HG02610 (cell line): Measurements from ENCODE around the gene UBE2L5.
"Not testable (repeated sequence)": the region's sequence is repeated elsewhere in the genome, so short reads cannot be mapped to it uniquely, and the experiment has no call there.

Experiments
- ATAC-seq: cut with Tn5 transposase; IDR thresholded peaks from one replicate; pipeline ENCODE4 v1.9.1; 2021; ENCODE audit warnings: mild to moderate bottlenecking, moderate library complexity; ENCODE audit not compliant: unreplicated experiment

The UBE2L5 gene

DNA sequence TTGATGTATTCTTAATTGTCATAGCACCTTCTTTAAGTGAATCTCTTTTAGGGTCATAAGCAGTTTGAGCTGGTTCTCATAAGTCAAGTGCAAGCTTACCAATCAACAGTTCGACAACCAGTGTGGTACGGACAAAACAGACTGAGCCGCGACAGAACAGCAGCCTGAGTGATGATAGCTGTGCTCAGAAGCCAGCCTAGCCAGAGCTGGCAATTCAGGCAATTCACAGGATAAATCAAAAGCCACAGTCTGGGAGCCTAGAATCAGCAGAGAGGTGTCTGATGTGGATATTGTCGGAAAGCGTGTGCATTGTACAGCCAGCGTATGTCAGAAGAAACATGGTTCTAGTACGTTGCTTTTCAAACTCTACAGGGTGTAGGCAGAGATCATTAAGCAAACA, 14.9 kb downstream of the UBE2L5 start:
- no peak for ATAC-seq

DNA sequence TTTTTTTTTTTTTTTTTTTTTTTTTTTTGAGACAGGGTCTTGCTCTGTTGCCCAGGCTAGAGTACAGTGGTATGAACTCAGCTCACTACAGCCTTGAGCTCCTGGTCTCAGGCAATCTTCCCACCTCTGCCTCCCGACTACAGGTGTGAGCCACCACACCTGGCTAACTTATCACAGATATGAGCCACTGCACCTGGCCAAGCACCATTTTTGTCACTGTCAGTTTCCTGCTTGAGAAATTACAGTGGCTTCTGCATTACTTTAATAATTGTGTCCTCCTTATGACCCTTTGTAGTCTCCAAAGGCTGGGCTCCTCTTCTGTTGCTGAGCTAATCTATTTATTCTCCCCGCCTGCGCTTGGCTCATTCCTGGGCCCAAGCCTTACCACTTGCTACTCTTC, 16.0 kb downstream of the UBE2L5 start:
- ATAC-seq = no peak

DNA sequence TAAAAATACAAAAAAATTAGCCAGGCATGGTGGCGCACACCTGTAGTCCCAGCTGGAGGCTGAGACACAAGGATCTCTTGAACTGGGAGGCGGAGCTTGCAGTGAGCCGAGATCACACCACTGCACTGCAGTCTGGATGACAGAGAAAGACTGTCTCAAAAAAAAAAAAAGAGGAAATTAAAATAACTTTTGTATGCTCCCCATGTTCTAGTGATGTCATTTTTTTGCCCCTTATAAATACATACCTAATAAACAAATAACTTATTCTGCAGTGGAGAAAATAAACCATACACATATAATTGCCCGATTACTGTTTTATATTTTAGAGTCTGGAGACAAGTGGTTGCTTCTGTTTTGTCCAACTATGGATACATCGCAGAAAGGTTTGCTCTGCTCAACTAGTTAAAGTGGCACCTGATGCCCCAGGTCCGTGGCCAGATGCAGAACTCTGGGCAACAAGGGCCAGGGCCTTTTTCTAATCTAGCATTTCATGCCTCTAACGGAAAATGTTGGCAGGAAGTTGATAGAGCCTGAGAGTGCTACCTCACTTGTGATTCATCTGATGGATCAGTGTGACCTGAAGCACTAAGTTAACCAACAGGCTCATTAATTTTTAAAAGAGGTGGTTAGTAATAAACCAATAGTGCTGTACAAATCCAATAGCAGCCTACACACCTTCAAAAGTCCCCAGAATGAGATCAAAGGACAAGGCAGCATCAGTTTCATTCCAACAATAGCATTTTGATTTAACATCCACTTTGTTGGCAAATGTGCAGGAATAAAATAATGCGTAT, 18.8 kb downstream of the UBE2L5 start:
- no peak for ATAC-seq

DNA sequence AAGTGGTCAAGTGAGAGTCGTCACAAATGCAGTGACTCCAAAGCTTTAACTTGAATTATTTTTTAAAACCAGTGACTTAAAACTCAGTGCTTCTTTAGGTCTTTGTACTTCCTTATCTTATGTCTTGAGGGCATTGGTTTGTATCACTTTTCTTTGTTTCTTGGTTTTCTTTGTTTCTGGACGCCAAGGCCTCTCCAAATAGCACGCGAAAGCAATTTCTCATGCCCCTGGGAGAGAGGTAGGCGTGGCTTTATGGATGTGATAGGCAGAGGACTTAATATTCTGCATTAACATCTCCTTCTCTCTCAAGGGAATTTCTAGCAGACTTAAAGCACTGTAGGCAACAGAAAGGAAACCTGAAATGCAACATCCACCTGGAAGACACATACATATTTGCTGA, 20.6 kb downstream of the UBE2L5 start:
- no peak for ATAC-seq

DNA sequence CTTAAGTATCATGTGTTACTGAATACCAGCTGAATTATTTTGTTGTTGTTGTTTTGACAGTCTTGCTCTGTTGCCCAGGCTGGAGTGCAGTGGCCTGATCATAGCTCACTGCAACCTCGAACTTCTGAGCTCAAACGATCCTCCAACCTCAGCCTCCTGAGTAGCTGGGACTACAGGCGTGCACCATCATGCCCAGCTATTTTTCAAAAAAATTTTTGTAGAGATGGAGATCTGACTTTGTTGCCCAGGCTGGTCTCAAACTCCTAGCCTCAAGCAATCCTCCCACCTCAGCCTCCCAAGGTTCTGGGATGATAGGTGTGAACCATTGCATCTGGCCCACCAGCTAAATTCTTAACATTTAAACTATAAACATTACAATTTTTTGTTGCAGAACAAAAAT, 21.2 kb downstream of the UBE2L5 start:
- ATAC-seq = not testable (repeated sequence)

DNA sequence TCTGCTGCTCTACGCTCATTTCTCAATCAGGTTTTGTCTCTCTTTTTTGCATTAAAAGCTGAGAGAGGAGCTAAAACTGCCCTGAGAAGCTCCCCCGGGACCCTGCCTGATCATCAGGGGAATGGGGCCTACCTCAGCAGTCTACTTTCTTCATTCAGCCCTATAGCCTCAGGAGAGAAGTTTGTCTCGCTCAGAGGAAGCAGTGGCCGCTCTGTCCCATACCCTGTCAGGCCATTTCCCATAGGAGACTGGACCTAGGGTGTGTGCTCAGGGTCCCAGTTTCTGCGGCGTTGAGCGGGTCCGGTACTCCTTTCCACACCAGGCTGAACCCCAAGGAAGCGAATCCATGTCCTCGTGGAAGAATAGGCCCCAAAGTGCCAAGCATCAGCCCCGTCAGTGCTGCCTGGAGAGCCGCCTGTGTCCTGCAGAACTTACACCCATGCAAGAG, 21.7 kb downstream of the UBE2L5 start:
- peak; percentile 48 for ATAC-seq

DNA sequence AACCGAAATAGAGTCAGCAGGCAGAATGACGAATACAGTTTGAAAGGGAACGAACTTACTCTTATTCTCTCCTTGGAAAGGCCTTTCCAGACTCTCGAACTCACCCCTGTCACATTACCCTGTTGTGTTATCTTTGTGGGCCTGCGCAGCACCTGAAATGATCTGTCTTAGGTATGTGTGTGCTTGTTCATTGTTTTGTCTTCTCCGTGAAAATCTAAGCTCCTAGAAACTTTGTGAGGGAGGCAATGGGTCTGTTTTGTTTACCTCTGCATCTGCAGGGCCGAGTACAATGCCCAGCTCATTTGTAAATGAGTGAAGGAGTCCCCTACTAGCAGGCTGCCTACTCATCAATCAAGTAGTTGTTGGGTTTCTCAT, 23.8 kb downstream of the UBE2L5 start:
- ATAC-seq = no peak

DNA sequence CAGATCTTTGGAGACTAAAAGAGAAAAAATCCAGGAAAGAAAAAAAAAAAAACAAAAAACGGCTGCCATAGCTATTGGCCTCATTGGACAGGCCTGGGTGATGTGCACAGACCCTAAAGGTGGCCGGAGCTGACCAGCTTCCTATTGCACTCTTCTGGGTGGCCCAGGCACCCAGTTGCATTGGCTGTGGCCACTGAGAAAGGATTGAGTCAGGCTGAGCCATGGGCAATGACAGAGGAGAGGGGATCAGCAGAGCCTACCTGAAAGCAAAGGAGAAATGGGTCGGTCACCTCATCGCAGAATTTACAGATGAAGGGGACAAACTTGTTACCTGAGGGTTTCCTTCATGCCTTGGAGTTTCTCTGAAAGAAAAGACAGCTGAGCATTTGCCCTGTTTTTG, 26.1 kb downstream of the UBE2L5 start:
- ATAC-seq = no peak

DNA sequence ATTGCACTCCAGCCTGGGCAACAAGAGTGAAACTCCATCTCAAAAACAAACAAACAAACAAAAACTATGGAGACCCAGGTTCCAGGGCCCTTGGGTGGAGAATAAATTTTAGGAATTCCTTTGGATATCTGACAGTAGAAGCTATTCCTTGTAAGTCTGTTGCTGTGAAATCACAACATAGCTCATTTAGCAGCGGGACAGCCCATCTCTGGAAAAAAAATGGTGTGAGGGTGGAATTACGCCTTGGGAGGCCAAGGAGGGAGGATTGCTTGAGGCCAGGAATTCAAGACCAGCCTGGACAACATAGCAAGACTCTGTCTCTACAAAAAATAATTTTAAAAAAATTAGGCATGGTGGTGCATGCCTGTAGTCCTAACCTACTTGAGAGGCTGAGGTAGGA, 27.8 kb downstream of the UBE2L5 start:
- ATAC-seq = no peak

DNA sequence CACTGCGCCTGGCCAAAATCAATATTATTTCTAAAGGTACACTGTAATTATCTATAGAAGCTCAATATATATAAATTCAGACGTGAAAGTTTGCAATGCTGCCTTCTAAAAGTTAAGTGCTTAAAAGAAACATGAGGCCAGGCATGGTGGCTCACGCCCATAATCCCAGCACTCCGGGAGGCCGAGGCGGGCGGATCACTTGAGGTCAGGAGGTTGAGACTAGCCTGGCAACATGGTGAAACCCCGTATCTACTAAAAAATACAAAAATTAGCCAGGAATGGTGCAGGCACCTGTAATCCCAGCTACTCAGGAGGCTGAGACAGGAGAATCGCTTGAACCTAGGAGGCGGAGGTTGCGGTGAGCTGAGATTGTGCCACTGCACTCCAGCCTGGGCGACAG, 29.2 kb downstream of the UBE2L5 start:
- not testable (repeated sequence) for ATAC-seq

DNA sequence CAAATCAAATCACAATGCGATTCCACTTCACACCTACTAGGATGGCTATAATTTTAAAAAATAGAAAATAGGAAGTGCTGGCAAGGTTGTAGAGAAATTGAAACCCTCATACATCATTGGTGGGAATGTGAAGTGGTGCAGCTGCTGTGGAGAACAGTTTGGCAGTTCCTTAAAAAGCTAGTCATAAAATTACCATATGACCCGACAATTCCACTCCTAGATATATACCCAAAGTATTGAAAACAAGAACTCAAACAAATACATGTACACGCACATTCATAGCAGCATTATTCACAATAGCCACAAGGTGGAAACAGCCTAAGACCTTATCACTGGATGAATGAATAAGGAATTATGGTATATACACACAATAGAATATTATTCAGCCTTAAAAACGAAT, 31.4 kb downstream of the UBE2L5 start:
- no peak for ATAC-seq

DNA sequence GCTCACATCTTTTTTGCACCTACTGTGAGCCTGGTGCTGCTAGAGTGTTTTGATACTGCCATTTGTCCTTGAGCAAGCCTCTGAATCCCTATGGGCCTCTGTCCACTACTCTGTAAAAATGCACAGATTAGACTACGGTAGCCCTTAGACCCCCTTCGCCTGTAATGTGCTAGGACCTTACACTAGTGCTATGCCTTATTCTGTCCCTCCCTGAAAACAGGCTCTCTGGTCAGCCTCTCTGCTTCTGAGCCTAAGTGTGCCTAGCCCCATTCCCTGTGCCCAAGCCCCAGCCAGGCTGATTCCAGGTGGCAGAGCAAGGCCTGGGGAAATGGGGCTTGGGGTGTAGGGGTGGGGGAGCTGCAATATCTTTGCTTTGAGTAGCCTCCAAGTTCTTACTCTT, 32.7 kb downstream of the UBE2L5 start:
- no peak for ATAC-seq

DNA sequence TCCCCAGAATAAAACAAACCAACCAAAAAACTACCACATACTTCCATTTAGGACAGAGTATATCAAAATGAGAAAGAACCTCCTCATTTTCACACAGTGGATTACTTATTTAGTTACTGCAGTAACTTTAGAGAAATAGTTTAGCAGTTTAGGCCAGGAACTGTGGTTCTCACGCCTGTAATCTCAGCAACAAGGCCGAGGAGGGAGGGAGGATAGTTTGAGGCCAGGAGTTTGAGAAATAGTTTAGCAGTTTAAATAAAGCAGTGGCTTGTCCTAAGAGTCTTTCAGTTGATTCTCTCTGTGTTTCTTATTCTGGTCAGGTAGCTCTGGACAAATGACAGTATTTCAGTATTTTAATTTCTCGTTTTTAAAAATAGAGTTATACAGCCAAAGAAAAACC, 34.0 kb downstream of the UBE2L5 start:
- no peak for ATAC-seq

DNA sequence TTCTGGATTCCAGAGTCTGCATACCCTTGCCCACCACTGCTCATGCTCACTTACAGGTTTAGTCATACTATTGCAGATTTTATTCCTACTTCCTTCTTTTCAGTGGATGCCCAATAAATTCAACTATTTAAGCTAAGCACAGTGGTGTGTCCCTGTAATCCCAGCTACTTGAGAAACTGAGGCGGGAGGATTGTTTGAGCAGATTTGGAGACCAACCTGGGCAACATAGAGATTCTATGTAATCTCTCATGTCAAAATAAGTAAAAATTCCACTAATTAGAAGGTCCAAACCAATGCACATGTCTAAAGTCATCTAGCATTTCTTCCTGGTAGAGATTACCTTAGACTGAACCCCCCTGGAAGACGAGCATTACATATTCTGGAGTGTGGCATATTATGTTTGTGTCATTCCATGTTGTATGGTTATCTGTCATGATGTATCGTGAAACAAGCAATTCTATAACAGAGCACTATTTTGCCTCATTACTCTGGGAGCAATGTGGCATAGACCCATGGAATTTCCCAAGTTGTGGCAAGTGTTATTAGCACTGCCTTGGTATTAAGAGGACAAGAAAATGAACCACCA, 35.1 kb downstream of the UBE2L5 start:
- ATAC-seq = no peak

DNA sequence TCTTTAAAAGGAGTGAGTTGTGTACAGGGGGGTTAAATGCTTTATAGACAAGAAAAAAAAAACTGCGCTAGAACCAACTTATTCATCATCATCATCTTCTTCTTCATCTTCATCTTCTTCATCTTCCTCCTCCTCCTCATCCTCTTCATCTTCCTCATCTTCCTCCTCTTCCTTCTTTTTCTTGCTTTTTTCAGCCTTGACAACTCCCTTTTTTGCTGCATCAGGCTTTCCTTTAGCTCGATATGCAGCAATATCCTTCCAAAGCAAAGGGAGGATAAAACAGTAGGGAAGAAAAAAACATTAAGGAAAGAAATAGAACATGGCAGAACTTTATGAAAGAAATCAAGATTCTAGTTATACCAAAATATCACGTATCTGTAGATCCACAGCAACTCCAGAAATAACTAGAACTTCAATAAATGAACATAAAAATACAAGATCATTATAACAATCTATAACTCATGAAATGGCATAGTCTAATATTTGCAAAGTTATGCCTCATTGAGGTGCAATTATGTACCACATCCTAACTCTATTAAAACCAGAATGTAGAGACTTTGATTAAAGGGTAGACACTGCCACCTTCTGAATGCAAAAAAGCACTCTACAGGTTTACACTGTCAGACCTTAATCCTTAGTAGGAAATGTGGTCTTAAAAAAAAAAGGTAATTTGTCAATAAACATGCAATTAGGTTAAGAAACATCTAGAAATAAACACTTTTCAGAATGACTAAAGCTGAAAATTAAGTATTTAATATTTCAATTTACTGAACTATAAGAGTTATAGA, 39.2 kb downstream of the UBE2L5 start:
- not testable (repeated sequence) for ATAC-seq

DNA sequence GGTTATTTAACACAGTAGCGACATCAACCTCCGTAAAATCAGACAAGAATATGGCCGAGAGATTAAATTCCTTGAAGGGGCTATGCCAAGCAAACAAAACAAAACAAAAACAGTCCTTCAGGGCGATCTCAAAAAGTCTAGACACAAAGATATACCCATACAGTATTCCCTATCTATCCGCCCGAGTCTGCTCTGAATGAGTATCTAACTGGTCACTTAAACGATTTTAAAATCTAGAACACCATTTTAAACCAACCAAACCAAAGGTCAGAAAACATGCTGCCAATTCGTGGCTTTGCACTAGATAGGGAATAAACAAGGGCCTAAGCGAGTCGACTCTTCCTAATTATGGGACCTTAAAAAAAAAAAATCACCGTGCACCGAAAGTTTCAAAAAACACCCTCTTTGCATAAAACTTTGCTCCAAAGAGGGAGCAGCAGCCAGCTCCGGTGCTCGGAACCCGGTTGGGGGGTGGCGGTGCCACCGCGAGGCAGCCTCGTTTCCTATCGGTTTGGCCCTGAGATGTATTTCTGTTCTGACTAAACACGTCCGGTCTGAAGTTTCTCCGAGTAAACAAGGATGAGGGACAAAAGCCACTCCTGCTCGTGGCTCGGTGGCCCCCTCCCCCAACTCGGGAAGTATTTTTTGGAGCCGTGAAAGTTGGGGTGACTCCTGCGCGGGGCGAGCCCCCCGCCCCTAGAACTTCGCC, 41.6 kb downstream of the UBE2L5 start:
- ATAC-seq = peak; percentile 40

DNA sequence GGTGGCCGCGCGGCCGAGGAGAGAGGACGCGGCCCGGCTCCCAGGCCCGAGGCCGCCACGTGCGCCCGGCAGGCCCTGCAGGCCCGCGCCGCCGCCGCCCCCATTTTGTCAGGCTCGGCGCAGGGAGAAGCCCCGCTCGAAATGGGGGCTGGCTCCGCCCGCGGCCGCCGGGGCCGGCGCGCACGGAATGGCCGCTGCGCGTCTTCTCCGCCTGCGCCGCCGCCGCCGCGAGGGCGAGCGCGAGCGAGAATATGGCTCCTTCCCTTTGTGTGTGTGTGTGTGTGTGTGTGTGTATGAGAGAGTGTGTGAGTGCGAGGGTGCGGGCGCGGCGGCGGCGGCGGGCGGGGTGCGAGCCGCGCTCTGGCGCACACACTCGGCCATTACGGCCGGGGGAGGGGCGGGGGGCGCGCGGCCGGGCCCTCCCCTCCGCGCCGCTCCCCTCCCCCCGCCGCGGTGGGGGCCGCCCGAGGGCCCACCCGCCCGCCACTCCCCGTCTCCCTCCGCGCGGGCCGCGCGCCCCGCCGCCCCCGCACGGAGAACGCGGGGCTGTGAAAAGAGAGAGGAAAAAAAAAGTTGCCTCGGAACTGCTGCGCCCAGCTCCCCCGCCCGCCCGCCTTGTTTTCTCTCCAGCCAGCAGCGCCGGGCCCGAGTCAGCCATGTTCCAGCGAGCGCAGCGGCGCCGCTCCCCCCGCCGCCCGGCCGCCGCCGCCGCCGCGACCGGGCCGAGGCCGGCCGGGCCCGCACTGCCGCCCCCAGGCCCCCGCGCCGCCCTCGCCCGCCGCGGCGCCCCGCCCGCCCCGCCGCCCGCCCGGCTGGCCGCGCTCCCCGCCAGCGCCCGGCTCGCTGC, 42.4 kb downstream of the UBE2L5 start:
- ATAC-seq = peak; percentile 34

DNA sequence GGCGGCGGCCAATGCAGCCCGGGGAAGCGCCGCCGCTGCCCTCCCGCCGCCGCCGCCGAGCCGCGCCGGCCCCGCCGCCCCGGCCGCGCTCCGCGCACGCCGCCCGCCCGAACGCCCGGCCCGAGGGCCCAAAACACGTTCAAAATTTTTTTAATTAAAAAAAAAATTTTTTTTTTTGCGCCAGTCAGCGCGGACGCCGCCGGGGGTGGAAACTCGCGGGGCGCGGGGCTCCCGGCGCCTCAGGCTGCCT, 43.0 kb downstream of the UBE2L5 start:
- ATAC-seq = no peak

DNA sequence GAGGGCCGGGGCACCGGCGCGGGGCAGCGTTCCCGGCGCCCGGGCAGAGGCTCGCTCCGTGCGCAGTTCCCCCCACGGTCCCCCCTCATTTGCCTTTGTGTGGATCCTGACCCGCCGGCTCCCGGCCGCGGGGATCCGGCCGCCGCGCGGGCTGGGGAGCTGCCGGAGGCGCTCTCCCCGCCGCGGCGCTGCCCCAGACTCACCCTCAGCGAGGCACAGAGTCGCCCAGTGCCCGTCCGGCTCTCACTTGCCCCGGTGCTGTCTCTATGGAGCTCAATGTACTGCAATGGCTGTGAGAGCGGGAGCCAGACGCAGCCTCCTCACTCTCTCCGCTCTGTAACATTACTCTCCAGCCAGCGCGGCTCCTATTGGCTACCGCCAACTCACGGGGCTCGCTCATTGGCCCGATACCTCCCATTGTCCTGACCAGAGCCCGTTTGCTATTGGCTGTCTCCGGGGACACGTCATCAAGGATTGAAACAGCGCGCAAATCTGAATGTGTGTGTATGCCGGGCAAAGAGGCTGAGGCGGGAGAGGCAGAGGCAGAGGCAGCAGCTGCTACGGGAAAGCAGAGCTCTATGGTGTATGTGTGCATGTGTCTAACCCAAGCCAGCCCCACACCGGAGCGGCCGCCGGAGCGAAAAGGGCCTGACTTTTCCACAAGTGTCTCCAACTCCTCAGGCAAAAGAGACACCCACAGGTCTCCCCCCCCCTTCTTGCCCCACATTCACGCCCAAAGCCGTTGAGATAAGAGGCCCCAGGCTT, 43.5 kb downstream of the UBE2L5 start, which contains the start of gene HMGB1:
Gene HMGB1, minus strand, starts transcription at position 344 of the 765 bp plus-strand sequence. CDS start 2,256 bp downstream, outside the sequence.
- peak; percentile 90 for ATAC-seq

DNA sequence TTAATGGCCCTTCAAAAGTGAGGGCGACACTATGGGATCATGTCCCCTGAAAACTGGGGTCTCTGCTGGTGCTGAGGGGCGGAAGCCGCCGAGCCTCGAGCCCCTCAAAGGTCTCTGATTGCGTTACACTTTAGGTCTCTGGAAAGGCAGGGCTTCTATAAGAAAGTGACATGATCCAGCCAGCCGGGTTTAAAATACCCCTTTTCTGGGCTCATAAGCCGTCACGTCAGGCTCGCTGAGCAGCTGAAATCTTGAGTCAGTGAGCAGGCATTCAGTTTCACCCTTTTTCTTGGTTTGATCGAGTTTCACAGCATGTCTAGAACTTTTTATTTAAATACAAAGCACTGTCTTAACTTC, 44.0 kb downstream of the UBE2L5 start:
- ATAC-seq = no peak
